Stimulated activated CD4-positive, alpha-beta T cell treated with anti-CD3 and anti-CD28 coated beads, Interleukin-15, amount 100 ng/mL, for 1 hour (primary cell): ENCODE results near the gene NT5M.

Experiments used
- DNase-seq, 2 donors: peaks; one replicate each; pipeline ENCODE4 v3.0.0-alpha.2; 2020; ENCODE audit warnings: low read depth in 1 of 2, low spot score in 1 of 2

NT5M gene

GRCh38 chr17:17343160-17343735 is 40.1 kb downstream of the NT5M start:
- no peak for DNase-seq

DNA sequence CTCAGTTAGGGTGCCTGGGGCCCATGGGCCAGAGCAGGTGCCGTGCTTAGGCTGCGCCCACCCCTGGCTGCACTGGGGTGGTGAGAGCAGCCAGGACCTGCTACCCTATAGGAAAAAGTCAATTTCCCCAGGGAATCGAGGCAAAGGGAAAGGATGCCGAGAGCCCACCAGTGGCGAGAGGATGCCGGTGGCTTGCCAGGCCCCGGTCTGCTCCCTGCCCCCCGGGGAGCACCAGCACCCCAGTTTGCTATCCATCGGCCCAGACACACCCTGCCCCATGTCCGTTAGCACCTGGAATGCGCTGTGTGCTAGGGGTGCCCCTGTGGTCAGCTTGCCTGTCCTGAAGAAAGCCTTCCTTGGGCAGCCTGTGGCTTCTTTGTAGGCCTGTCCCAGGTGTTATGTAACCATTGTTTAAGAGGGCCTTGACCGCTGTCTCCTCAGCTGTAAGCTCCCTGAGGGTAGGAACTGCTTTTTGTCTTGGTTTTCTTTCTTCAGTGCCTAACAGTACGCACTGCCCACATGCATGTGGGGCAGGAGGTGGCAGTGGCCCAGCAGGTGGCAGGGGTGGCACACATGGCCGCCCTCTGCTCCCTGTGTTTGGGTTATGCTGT is 40.8 kb downstream of the NT5M start:
- DNase-seq = no peak

DNA sequence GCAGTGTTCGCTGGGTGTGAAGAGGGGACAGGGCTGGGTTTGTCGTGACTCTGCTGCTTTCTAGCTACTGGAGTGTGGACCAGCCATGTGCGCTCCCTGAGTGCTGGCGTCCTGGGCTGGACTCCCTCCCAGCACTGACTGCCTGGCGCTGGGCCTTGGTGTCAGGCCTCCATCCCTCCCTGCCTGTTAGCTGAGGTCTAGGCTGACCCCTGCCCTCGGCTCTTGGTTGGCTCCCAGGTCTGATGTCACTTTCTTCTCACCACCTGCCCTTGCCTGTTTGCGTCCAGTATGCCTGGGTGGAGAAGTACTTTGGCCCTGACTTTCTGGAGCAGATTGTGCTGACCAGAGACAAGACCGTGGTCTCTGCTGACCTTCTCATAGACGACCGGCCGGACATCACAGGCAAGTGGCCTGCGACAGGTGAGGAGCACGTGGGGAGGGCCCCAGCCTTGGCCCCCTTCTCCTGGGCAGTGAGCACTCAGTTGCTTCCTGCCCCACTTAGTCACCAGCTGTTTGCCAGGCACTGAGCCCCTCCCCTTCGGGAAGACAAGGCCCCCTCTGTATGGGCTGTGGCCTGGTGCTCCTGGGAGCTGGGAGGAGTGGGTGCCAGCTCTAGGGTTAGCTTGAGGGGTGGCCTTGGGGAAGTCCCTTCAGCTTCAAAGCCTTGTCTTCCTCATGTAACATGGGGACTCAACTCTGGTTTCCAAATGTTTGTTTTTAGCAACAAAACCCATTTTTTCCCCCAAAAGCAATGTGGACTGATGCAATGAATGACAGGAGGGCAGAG is 41.5 kb downstream of the NT5M start:
- DNase-seq = no peak

GRCh38 chr17:17345294-17345597 is 42.1 kb downstream of the NT5M start:
- DNase-seq = no peak

GRCh38 chr17:17345686-17346427 is 42.7 kb downstream of the NT5M start:
- no peak for DNase-seq

DNA sequence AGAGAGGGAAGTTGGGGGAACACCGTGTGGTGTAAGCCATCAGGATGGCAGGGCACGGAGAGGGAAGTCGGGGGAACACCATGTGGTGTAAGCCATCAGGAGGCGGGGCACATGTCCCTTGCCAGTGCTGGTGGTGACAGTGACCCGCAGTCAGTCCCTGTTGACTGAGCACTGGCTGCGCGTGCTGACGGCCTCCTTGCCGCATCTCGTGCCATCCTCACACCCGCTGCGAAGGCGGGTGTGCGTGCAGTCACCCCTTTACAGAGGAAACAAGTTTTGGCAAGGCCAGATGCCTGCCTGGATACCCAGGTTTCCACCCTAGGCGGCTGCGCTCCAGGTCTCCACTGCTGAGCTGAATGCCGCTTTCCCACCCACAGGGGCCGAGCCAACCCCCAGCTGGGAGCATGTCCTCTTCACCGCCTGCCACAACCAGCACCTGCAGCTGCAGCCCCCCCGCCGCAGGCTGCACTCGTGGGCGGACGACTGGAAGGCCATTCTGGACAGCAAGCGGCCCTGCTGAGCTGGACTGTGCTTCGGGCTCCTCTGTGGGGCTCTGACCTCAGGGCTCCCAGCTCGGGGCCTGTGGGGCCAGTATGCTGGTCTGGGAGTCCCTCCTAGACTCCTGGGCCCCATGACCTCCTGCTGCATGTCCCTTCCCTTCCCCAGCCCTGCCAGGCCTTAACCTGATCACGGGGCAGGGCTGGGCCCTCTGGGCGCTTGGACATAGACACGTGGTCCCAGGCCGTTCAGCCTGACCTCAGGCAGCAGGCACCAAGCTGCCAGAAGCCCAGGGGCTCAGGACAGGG is 43.5 kb downstream of the NT5M start:
- no peak for DNase-seq

DNA sequence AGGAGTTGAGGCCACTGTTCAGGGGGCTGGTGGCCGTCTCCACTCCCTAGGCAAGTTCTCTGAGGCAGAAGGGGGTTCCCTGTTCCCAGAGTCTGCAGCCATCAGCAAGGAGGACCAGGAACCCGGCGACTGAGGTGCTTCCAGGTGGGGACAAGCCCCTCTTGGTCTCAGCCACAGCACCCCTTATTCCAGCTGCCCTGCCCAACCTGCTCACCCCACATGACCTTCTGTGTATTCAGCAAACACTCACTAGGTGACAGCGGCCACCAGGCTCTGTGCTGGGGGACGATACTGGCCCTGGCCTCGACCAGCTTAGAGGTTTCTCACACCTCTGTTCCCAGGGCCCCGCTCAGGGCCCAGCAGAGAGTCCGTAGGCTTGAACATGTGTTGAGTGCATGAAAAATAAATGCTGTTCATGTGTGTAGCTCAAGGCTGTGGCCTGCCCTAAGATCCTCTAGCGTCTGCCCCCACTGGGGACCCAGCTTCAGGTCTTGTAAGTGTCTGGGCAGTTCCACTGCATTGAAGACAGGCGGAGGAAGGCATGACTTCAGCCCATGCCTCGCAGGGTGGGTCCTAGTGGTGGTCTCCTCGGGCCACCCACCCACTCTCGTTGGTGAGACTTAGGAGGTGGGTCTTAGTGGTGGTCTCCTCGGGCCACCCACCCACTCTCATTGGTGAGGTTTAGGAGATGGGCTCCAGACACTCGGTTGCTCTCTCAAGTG is 44.2 kb downstream of the NT5M start:
- DNase-seq = no peak

DNA sequence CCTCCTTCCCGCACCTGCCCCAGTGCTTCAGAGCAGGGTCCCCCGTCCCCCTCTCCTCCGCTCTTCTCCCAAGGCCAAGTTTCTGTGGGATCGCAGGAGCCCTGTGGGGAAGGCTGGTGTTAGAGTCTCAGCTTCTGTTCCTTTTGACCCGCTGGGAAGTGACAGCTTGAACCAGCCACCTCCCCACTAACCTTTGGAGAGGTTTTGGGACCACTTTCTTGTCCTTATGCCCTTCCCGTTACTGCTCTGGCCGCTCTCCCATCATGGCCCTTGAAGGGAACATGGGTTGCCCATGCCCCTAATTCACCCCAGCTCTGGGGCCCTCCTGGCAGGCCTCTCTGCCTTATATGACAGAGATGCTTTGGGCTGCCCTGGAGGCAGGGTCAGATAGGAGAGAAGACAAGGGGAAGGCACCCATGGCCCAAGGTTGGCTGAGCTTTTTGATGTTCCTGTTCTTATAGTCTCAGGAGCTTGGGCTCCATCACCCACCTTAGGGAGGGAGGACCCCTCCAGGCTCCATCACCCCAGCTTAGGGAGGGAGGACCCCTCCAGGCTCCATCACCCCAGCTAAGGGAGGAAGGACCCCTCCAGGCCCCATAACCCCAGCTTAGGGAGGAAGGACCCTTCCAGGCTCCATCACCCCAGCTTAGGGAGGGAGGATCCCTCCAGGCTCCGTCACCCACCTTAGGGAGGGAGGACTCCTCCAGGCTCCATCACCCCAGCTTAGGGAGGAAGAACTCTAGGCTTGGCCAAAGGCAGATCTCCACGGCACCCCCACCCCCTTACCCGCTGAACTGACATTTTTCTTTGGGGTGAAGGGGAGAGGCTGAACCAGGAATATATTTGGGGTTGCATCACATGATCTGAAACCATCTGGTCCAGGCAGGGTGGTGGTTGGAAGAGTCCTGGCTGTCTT is 45.0 kb downstream of the NT5M start:
- DNase-seq = no peak

DNA sequence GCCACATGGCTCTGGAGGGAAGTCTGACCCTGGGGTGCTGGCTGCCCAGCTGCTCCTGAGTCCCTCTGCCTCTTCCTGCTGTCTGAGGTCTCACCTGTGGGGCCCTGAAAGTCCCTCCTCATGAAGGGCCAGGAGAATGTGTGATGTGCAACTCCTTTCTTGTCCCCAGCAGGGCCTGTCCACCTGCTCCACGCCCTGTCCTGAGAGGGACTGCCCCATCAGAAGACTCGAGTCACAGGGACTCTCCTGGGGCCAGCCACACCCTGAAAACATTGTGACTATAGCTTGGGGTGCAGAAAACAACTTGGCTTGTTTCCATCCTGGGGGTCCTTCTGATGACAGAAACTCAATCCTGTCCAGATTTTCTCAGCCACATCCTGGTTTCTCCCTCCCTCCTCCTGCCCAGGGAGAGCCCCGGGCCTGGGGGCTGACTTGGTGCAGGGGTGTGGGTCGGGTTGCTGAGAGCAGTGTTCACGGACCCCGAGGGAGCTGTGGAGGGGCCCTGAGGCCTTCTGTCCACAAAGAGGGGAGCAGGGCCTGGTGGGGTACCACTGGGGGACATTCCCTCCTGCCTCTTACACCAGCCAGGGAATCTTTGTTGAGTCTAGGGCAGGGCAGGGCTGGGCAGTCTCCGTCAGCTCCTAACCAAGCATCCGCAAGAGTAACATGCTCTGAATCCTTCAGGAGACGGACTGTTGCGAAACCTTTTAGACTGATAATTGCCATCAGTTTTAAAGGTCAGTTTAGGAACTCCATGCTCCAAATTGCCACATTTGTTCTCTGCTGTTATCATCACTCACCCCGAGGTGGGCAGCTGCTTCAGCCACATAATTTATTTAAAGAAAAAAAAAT is 45.9 kb downstream of the NT5M start:
- no peak for DNase-seq

- no peak for DNase-seq
These were observed 46.5 kb downstream of the NT5M start for GRCh38 chr17:17349724-17350106.

DNA sequence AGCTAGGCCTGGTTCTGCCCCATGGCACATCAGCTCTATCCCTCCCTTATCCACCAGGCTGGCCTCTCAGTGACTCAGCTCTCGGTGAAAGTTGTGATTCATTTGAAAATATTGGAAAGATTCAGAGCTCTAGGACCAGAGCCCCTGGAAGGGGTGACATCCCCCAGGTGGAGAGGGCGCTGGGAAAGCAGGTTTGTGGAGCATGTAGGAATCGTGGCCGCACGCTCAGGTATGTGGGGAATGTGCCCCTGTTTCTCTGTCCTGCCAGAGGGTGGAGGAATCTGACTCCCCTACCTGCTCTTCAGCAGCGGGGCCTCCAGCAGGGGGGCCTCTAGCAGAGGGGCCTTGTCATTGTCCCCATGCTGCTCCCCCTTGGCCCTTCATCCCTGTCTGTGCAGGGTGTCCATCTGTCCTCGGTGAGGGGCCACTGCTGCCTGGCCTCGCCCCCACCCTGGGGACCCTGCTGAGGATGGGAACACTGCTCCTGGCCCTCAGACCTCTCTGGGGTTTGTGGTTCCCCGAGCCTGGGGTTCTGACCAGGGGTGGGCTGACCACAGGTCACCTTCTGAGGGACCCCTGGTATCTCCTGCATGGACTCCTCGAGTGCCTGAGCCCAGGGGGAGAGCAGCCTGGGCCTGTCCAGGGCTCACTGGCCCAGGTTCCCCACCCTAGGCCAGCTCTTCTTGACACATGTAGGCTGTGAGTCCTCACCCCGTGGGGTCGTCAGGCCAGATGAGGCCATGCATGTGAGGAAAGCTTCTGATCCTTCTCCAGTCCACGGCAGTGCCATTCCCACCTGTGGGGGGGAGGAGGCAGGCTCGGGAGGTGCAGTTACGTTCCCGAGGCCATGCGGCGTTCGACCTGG is 47.5 kb downstream of the NT5M start:
- no peak for DNase-seq

- no peak for DNase-seq
These were observed 48.3 kb downstream of the NT5M start for GRCh38 chr17:17351356-17351891.

DNA sequence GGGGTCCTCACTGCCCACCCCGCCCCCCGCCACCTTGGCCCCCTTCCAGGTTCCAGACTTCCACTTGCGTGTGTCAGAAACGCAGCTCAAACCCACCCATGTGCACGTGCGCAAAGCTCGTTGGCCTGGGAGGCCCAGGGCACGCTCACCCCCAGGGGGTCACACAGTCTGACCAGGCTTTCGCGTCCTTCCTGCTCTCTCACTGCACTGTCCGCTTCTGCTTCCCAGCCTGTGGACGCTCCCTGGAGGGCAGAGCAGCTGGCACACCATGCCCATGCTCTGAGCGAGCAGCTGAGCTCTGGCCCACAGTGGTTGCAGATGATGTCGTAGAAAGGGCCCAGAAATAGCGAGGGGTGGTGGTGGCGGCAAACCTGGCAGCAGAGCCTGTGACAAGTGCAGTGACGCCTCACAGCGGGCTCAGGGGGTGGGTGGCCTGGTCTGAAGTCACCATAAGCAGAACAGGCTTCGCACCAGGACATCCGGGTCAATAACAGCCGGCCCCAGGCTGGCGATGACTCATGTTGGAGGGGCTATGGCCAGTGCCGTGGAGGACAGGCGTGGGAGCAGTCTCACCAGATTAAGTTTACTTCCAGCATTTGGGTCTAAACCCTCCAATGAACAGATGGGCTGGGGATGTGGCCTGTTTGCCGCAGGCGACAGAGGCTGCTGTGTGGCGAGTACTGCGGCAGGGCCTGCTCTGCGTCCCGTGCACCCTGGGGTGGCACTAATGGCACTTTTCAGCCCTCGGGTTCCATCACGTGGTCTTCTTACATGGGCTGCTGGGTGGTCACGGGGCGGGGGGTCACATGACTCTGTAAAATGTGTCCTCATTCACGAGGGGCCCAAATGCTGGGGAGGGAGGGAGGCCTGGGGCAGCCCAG is 49.0 kb downstream of the NT5M start:
- no peak for DNase-seq

- DNase-seq = no peak
These were observed 49.9 kb downstream of the NT5M start for GRCh38 chr17:17352836-17353624.

DNA sequence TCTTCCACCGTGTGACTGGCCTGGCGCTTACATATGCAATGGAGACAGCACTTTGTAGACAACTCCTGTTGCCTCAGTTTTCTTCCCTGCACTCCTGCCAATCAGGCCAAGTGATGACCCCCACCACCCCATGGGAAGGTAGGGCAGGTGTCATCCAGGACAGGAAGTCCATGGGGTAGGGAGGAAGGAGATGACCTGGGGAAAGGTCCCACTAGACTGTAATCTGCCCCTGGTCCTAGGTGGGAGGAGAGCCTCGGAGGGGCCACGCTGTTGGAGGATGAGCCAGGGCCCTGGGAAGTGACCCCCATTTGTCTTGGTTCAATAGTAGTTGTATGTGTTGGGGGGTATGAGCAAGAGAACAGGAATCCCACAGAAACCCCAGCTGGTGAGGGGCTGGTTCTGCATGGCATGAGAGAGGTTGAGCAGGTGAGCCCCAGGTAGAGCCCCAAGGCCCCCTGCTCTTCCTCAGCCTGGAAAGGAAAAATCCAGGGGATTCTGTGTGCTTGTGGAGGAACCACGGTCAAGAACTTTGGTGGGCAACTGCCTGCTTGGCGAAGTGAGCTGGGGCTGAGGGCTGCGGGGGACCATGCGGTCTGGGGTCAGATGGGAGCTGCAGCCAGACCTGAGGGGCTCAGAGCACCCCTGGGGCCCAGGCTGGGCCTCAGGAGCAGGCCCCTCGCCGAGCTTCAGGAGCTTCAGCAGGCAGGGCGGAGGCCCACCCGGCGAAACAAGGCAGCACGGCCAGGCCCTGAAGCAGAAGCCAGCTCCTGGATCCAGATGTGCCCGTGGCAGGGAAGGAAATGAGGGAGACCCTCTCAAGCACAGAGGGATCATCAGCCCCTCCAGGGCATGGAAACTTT is 50.7 kb downstream of the NT5M start:
- no peak for DNase-seq
